Measurements from ENCODE around the gene LOXL1. TPM values are rescaled to one million over a fixed set of nuclear protein-coding genes. Genes with fewer than 3 reads are reported as not detected.
A peak's percentile ranks its signal among the peaks of the same experiment; 100 is the strongest.

The LOXL1 gene
- total and polyA plus RNA-seq, 9 of the 15 experiments (the other 6 are each of a cell fraction or from before 2014, with no cell fraction given) = 0.14 TPM; not detected in 8

DNA sequence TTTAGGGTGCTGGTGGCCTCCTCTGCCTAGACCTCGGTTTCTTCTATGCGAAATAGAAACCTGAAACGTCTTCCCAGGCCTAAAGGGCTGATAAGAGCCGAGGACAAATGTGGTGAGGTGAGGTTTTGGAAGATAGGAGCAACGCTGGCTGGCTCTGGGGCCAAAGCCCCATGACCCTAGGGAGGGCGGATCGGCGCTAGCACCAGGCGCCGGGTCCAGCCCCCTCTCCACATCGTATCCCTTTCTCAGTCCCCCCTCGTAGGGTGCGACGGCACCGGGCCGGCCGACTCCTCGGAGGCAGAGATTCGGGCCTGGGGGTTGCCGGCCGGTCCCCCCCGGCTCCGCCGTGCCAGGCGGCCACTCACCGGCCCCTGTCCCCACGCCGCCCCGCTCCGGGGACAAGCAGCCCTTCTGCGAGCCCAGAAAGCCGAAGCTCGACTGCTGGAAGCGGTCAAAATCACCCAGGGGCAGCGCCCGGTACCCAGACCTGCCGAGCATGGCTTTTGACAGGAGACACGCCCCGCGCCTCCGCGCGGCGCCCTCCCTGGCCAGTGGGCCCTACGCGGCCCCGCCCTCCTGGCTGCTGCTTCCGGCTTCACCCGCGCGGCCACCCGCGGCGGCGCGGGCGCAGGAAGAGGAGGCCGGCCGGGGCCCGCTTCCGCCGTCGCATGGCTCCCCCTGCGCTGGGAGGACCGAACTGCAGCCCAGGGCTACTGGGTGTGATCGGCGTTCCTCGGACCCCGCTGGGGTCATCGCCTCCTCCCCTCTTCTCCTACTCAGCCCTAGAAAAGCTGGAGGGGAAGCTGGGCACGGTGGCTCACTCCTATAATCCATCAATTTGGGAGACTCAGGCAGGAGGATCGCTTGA is 65.7 kb downstream of the LOXL1 start, which contains the start of gene STOML1 (continued):
- TF ChIP-seq, protein P1, sequence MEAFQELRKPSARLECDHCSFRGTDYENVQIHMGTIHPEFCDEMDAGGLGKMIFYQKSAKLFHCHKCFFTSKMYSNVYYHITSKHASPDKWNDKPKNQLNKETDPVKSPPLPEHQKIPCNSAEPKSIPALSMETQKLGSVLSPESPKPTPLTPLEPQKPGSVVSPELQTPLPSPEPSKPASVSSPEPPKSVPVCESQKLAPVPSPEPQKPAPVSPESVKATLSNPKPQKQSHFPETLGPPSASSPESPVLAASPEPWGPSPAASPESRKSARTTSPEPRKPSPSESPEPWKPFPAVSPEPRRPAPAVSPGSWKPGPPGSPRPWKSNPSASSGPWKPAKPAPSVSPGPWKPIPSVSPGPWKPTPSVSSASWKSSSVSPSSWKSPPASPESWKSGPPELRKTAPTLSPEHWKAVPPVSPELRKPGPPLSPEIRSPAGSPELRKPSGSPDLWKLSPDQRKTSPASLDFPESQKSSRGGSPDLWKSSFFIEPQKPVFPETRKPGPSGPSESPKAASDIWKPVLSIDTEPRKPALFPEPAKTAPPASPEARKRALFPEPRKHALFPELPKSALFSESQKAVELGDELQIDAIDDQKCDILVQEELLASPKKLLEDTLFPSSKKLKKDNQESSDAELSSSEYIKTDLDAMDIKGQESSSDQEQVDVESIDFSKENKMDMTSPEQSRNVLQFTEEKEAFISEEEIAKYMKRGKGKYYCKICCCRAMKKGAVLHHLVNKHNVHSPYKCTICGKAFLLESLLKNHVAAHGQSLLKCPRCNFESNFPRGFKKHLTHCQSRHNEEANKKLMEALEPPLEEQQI (IDR thresholded peaks at IDR 0.05) = no peak
- TF ChIP-seq SMARCA4 (IDR thresholded peaks at IDR 0.05) (peak; percentile 78), ZNF586 (CRISPR knock-in tag; conservative IDR thresholded peaks at IDR 0.05) (no peak), HNRNPL (IDR thresholded peaks at IDR 0.05; ENCODE audit: low read depth, low read length) (peak; percentile 80; the same call in 1 of the 2 replicates), NR2C2 (CRISPR knock-in tag; IDR thresholded peaks at IDR 0.05) (no peak), NR2C2 (tag; IDR thresholded peaks at IDR 0.05) (peak; percentile 68; the same call in 1 of the 2 replicates)
- TF ChIP-seq, protein P2, sequence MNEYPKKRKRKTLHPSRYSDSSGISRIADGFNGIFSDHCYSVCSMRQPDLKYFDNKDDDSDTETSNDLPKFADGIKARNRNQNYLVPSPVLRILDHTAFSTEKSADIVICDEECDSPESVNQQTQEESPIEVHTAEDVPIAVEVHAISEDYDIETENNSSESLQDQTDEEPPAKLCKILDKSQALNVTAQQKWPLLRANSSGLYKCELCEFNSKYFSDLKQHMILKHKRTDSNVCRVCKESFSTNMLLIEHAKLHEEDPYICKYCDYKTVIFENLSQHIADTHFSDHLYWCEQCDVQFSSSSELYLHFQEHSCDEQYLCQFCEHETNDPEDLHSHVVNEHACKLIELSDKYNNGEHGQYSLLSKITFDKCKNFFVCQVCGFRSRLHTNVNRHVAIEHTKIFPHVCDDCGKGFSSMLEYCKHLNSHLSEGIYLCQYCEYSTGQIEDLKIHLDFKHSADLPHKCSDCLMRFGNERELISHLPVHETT (CRISPR knock-in tag; conservative IDR thresholded peaks at IDR 0.05 in 1 of 2, IDR thresholded peaks at IDR 0.05 in 1 of 2) = peak in 1 of 2 experiments; percentile 89; a peak in 2 of 4 replicates
- TF ChIP-seq, protein P3, sequence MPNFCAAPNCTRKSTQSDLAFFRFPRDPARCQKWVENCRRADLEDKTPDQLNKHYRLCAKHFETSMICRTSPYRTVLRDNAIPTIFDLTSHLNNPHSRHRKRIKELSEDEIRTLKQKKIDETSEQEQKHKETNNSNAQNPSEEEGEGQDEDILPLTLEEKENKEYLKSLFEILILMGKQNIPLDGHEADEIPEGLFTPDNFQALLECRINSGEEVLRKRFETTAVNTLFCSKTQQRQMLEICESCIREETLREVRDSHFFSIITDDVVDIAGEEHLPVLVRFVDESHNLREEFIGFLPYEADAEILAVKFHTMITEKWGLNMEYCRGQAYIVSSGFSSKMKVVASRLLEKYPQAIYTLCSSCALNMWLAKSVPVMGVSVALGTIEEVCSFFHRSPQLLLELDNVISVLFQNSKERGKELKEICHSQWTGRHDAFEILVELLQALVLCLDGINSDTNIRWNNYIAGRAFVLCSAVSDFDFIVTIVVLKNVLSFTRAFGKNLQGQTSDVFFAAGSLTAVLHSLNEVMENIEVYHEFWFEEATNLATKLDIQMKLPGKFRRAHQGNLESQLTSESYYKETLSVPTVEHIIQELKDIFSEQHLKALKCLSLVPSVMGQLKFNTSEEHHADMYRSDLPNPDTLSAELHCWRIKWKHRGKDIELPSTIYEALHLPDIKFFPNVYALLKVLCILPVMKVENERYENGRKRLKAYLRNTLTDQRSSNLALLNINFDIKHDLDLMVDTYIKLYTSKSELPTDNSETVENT (CRISPR knock-in tag; IDR thresholded peaks at IDR 0.05) = peak; percentile 100
- TF ChIP-seq, protein P4, sequence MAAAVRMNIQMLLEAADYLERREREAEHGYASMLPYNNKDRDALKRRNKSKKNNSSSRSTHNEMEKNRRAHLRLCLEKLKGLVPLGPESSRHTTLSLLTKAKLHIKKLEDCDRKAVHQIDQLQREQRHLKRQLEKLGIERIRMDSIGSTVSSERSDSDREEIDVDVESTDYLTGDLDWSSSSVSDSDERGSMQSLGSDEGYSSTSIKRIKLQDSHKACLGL (CRISPR knock-in tag; IDR thresholded peaks at IDR 0.05; ENCODE audit: borderline replicate concordance, poor library complexity, severe bottlenecking) = peak; percentile 70

Measured in K562 (cell line).